Skeletal muscle tissue (tissue), 4 donors: ENCODE measurements around the gene SEC14L5. TPM values are rescaled to one million over a fixed set of nuclear protein-coding genes. Genes with fewer than 3 reads are reported as not detected.
"Not testable (repeated sequence)": the region's sequence is repeated elsewhere in the genome, so short reads cannot be mapped to it uniquely, and the experiment has no call there.

ENCODE experiments used
- H3K27ac ChIP-seq: one replicate; pipeline ENCODE4 v1.7.0; 2013; ENCODE audit warnings: mild to moderate bottlenecking, low read depth, low read length, inconsistent platforms
- H3K27me3 ChIP-seq, 3 donors: one replicate each; pipeline ENCODE4 v1.7.0; 2013; ENCODE audit warnings: low read length in 3 of 3; ENCODE audit not compliant: control insufficient read depth in 3 of 3, insufficient read depth in 3 of 3
- H3K36me3 ChIP-seq, 3 donors: one replicate each; pipeline ENCODE4 v1.7.0; 2013; ENCODE audit warnings: low read length in 3 of 3; ENCODE audit not compliant: control insufficient read depth in 3 of 3, insufficient read depth in 3 of 3
- H3K4me1 ChIP-seq, 3 donors: one replicate each; pipeline ENCODE4 v1.7.0; 2013; ENCODE audit warnings: low read length in 3 of 3, mild to moderate bottlenecking in 3 of 3; ENCODE audit not compliant: control insufficient read depth in 3 of 3, insufficient read depth in 3 of 3
- H3K4me3 ChIP-seq, 3 donors: one replicate each; pipeline ENCODE4 v1.7.0; 2013; ENCODE audit warnings: low read length in 3 of 3
- H3K9ac ChIP-seq, 3 donors: one replicate each; pipeline ENCODE4 v1.7.0; 2013; ENCODE audit warnings: low read length in 3 of 3, mild to moderate bottlenecking in 3 of 3, moderate library complexity in 2 of 3, low read depth in 1 of 3
- H3K9me3 ChIP-seq, 3 donors: one replicate each; pipeline ENCODE4 v1.7.0; 2013; ENCODE audit warnings: low read length in 3 of 3; ENCODE audit not compliant: control insufficient read depth in 3 of 3
- total RNA-seq: library from RNA; depleted of rRNA; stranded (reverse); fragments of >200 nt; gene quantifications from one replicate; pipeline ENCODE4 v1.2.3, GENCODE V29; 2014
- donor health status: Osteomylitis.

The SEC14L5 gene
- total RNA-seq, 1 donor from 2014 or later: 1.0 TPM

DNA sequence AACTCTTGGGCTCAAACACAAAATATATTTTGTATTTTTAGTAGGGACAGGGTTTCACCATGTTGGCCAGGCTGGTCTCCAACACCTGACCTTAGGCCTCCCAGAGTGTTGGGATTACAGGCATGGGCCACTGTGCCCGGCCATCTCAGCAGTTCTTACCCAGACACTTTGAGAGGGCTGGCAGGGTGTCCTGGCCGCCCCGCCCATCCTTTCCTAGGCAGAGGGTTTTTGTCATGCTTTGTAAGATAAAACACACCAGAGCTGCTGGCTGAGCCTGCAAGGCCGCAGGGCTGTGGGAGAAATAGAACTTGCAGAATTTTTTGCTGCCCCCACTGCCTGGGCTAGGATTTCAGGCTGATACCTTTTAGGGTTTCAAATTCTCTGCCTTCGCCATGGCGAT, 29.9 kb upstream of the SEC14L5 start:
- Histone ChIP-seq H3K27me3 (no peaks in the 10 kb centered on the region), H3K27ac (no peak overlapping the region), H3K9me3 (peaks cover 0 to 6% (median 2%) of the 10 kb centered on the region in 3 donors), H3K4me3 (no peak overlapping the region), H3K9ac (no peak overlapping the region), H3K4me1 (peaks cover 0 to 9% (median 5%) of the 10 kb centered on the region in 3 donors), H3K36me3 (no peaks in the 10 kb centered on the region)

- not testable (repeated sequence) for H3K9me3 ChIP-seq, H3K27me3 ChIP-seq, H3K27ac ChIP-seq, H3K4me3 ChIP-seq, H3K9ac ChIP-seq, H3K4me1 ChIP-seq, H3K36me3 ChIP-seq
Measured at GRCh38 chr16:4929619-4930018, 28.5 kb upstream of the SEC14L5 start.

GRCh38 chr16:4931381-4931780, 26.7 kb upstream of the SEC14L5 start:
- Histone ChIP-seq H3K4me3 (no peak overlapping the region), H3K9me3 (peaks cover 0 to 6% (median 2%) of the 10 kb centered on the region in 3 donors), H3K36me3 (no peaks in the 10 kb centered on the region), H3K27me3 (peaks cover 5 to 20% (median 15%) of the 10 kb centered on the region in 3 donors), H3K9ac (no peak overlapping the region), H3K27ac (no peak overlapping the region), H3K4me1 (peaks cover 11 to 13% (median 13%) of the 10 kb centered on the region in 3 donors)

DNA sequence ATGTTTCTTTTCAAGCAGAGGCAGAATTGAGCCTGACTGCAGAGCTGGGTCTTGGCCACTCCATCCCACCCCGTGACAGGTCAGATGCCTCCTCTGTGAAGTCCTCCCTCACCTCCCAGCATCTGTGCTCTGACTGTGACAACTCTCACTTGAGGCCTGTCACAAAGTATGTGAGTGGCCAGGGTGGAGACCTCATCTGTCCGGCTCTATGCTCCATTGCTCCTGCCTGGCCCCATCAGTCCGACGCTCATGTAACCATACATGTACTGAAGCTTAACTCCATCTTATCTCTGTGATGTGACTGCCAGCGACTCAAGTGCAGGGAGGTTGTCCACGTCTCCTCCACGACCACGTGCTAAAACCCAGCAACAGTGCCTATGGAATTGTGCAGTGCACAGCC, 24.7 kb upstream of the SEC14L5 start:
- no peaks in the 10 kb centered on the region for H3K9me3 ChIP-seq
- no peak overlapping the region for H3K9ac ChIP-seq
- H3K4me1 ChIP-seq: peaks cover 18 to 22% (median 20%) of the 10 kb centered on the region in 3 donors
- H3K27me3 ChIP-seq: peaks cover 5 to 29% (median 20%) of the 10 kb centered on the region in 3 donors
- H3K4me3 ChIP-seq: no peak overlapping the region
- H3K36me3 ChIP-seq: no peaks in the 10 kb centered on the region
- no peak overlapping the region for H3K27ac ChIP-seq

DNA sequence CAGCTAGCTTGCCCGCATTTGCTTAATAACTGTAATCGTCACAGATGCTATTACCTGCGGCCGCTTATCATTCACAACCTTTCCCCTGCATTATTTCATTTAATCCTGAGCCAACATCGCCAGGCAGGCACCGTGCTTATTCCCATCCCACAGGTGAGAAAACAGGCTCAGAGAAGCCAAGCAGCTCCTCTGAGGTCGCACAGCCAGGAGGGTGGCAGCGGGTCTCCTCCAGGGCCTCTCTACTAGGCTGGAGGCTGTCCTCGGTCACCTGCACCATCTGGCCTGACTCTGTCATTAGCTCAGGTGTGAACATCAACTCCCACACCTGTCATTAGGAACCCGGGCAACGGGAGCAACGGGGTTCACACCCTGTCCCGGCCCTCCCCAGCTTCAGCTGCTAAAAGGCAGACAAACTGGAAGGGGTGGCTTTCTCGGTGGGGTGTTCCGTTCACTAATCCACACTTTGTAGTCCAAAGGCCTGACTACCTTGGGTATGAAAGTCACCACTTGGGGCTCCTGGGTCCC, 24.2 kb upstream of the SEC14L5 start:
- H3K27ac ChIP-seq: no peak overlapping the region
- peaks cover 18 to 22% (median 20%) of the 10 kb centered on the region in 3 donors for H3K4me1 ChIP-seq
- no peak overlapping the region for H3K4me3 ChIP-seq
- H3K27me3 ChIP-seq: peaks cover 5 to 29% (median 20%) of the 10 kb centered on the region in 3 donors
- no peaks in the 10 kb centered on the region for H3K9me3 ChIP-seq
- no peaks in the 10 kb centered on the region for H3K36me3 ChIP-seq
- no peak overlapping the region for H3K9ac ChIP-seq

GRCh38 chr16:4934591-4934990, 23.5 kb upstream of the SEC14L5 start:
- H3K27ac ChIP-seq: no peak overlapping the region

GRCh38 chr16:4935241-4935855, 22.8 kb upstream of the SEC14L5 start:
- Histone ChIP-seq H3K36me3 (no peaks in the 10 kb centered on the region), H3K4me3 (peak overlapping the region in 1 of 3 donors; percentile 49), H3K27me3 (peaks cover 5 to 29% (median 20%) of the 10 kb centered on the region in 3 donors), H3K9ac (peak overlapping the region in 1 of 3 donors; percentile 25), H3K4me1 (peaks cover 18 to 22% (median 20%) of the 10 kb centered on the region in 3 donors), H3K27ac (no peak overlapping the region), H3K9me3 (no peaks in the 10 kb centered on the region)

More at GRCh38 chr16:4934591-4934990, 23.5 kb upstream of the SEC14L5 start:
- no peak overlapping the region for H3K4me3 ChIP-seq
- H3K4me1 ChIP-seq: peaks cover 18 to 22% (median 20%) of the 10 kb centered on the region in 3 donors
- H3K36me3 ChIP-seq: no peaks in the 10 kb centered on the region
- no peaks in the 10 kb centered on the region for H3K9me3 ChIP-seq
- H3K9ac ChIP-seq: no peak overlapping the region
- peaks cover 5 to 29% (median 20%) of the 10 kb centered on the region in 3 donors for H3K27me3 ChIP-seq

GRCh38 chr16:4936181-4936990, 21.7 kb upstream of the SEC14L5 start:
- H3K36me3 ChIP-seq: no peaks in the 10 kb centered on the region
- H3K9ac ChIP-seq: peak overlapping the region; percentile 53 to 70 (median 61)
- no peaks in the 10 kb centered on the region for H3K9me3 ChIP-seq
- peaks cover 18 to 22% (median 20%) of the 10 kb centered on the region in 3 donors for H3K4me1 ChIP-seq
- peak overlapping the region; percentile 57 to 65 (median 59) for H3K4me3 ChIP-seq
- H3K27ac ChIP-seq: no peak overlapping the region
- H3K27me3 ChIP-seq: peaks cover 5 to 32% (median 20%) of the 10 kb centered on the region in 3 donors

DNA sequence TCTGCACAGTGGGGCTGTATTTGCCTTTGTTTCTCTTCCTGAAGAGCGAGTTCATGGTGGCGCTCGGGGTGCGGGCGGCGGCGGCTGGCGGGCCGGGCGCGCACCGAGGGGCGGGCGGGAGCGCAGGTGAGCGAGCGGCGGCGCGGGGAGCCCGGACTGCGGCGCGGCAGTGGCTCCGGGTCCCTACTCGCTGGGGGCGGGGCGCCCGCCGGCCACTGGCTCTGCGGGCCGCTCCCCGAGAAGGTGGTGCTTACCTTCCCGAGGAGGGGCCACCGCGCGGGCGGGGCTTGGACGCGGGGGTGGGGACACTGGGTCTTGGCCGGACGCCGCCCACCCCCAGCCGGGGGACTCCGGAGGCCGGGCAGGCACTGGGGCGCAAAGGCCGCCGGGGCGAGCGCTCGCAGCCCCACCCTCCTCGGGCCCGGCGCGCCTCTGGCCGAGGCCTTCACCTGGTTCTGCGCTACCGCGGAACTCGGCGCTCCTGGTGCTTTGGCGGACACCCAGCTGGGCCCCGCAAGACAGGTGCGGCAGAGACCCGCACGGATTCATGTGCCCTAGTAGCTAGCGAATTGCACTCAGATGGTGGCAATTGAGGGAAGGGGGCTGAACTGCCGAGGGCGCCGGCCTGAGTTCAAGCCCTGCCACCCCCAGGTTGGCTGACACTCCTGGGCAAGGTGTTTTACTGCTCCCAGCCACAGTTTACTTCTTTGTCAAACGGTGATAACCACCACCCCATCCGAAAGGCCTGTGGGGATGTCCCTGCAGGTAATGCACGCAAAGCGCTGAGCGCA, 20.9 kb upstream of the SEC14L5 start, which contains the start of gene PPL:
Gene PPL, minus strand, starts transcription at position 158 of the 791 bp plus-strand sequence. Its CDS starts 103 bp downstream, at position 55.
- H3K9ac ChIP-seq: peak within 1 kb of the TSS; percentile 53 to 70 (median 61)
- no peaks in the 10 kb centered on the region for H3K36me3 ChIP-seq
- peaks cover 18 to 22% (median 20%) of the 10 kb centered on the region in 3 donors for H3K4me1 ChIP-seq
- no peak within 1 kb of the TSS for H3K27ac ChIP-seq
- H3K4me3 ChIP-seq: peak within 1 kb of the TSS; percentile 57 to 65 (median 59)
- no peaks in the 10 kb centered on the region for H3K9me3 ChIP-seq
- peaks cover 5 to 32% (median 20%) of the 10 kb centered on the region in 3 donors for H3K27me3 ChIP-seq
